Medulla oblongata (tissue), 1 donor: ENCODE results near the gene ITGA11.

Experiments
- DNase-seq: peaks from one replicate; pipeline ENCODE4 v3.0.0-alpha.2; 2015; ENCODE audit errors: extremely low spot score

The ITGA11 gene

DNA sequence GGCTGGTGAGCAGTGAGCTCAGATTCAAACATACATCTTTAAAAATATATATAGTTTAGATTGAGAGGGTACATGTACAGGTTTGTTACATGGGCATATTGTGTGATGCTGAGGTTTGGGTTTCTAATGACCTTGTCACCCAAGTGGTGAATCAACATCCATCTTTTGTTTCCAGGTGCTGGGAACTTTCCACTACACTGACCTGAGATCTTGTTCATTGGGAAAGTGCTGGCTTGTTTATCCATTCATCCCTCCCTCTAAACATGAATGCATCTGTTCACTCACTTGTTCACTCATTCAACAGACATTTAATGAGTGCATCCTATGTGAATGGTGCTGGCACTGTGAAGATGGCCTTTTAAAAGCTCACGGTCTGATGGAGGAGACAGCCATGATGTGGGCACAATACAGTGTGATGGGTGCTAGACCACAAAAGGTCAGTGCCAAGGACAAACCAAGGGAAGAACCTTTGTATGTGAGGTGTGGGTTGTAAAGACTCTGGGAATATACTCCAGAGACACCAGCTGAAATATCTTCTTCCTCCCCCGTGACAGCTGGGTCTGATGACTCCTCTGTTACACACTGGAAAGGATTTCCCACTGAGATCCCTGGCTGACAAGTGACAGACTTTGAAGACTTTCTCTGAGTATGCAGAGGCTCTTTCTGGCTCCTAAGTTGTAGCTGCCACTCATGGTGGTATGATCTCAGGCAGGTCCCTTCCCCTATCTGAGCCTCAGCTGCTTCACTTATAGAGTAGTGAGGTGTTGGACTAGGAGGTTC lies 16.2 kb upstream of the ITGA11 start:
- no peak for DNase-seq

DNA sequence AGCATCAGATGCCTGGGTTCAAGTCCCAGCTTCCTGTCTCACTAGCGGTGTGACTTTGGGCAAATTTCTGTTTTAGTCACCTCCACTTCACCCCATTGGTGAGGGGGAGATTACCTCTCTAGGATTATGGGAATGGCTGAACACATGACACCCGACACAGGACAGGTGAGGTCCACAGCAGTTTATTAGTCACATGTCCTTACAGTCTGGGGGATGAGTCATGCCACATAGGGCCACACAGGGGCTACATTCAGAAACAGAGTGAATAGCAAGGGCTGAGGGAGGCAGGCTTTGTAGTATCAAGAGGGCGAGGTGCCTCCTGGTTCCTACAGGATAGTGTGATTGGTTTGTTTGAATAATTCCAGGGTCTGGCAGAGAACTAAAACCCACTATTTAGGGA lies 15.2 kb upstream of the ITGA11 start:
- no peak for DNase-seq

DNA sequence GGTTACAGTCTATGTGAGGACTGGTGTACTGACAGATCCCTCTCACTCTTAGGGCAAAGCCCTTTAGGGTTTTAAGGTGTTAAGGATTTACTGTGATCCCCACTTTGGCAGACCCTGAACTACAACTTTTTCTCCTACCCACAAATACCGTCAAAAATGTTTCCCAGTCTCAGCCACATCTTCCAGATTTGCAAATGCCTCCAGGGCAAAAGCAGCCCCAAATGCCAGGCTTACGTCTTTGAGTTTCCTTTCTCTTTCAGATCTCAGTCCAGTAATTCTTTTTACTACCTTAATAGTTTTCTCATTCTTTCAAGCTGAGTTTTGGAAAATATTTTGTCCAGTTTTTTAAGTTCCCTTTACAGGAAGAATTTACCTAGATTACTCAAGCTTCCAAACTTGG lies 13.4 kb upstream of the ITGA11 start:
- no peak for DNase-seq

DNA sequence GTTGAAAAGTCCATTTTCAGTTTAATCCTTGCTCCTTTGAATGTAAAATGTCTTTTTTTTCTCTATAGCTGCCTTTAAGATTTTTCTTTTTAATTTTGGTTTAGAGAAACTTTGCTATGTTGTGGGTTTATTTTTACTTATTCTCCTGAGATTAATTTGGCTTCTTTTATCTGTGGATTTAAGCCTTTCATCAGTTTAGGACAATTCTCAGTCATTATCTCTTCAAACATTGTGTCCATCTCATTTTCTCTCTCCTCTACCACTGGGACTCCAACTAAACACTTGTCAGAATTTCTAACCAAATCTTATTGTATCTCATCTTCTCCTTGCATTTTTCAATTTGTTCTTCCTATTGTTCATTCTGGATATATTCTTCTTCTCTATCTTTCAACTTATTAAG lies 12.4 kb upstream of the ITGA11 start:
- no peak for DNase-seq

DNA sequence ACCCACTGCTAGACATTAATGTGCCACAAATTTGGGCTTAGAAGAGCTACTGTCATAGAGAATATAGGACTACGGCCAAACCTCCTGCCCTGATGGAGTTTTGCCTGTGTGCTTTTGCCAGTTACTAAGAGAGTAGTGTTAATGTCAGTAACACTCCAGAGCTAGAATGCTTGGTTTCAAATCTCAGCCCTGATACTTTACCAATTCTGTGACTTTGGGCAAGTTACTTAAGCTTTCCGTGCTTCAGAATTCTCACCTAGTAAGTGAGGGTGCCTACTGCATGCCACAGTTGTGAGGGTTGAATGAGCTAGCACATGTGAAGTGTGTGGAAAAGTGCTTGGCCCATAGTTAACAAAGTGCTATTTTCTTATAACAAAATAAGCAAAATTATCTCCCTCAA lies 10.9 kb upstream of the ITGA11 start:
- no peak for DNase-seq

DNA sequence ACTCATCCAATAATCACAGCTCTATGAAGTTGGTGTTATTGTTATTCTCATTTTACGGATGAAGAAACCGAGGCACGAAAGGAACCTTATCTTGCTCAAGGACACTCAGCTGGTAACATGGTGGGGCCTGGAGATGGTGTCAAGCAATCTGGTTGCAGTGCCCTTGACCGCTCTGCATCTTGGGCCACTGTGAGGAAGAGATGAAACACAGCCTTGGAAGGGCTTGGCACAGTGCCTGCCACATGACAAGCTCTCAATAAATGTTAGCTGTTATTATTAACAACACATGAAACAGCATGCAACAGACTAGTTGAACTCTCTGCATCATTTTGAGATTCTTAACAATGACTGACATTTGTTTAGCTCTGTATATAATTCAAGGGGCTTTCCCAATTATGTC lies 10.1 kb upstream of the ITGA11 start:
- no peak for DNase-seq

DNA sequence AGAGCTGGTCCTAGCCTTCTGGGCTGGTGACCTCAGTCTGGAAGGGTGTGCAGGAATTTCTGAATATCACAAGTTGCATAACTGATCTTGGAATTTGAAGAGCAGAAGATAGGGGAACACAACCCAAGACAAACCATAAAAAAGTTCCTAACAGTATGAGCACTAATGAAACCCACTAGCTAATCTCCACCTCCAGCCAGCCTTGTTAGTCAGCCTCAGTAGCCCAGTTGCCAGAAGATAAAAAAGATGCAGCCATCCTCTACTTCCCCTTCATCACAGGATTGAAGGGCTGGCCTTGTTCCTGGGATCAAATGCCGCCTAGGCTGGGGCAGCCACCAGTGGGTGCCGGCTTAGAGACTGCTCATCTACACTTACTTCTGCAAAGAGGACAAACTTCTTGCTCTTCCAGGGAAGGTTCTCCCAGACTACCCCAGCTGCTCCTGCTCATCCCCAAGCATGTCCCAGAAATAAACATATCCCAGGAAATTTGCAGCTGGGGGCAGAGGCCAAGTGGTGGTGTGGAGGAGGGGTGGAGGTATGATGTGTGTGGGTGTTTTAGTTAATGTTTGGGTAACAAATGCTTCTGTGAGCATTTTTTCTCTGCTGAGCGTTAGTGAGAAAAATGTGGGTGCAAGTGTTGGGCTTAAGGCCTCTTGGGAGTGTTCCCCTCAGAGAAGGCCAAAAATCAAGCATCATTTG lies 9.2 kb upstream of the ITGA11 start:
- DNase-seq: no peak

DNA sequence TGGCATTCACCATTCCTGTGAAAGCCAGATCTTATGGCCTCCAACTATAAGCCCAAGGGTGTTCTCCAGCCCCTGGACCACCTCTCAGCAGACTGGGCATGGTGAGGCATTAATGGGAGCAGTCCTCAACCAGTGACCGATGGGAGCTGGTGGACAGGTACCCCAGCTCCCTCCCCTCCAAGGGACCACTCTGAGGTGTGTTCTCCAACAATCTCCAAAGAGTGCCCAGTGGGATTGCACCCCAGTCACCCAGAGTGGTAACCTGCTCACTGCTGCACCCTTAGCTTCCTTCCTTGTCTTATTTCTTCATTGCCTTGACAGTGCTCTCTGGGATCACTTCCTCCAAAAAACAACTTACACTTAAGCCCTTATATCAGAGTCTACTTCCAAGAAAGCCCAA lies 8.2 kb upstream of the ITGA11 start:
- no peak for DNase-seq

DNA sequence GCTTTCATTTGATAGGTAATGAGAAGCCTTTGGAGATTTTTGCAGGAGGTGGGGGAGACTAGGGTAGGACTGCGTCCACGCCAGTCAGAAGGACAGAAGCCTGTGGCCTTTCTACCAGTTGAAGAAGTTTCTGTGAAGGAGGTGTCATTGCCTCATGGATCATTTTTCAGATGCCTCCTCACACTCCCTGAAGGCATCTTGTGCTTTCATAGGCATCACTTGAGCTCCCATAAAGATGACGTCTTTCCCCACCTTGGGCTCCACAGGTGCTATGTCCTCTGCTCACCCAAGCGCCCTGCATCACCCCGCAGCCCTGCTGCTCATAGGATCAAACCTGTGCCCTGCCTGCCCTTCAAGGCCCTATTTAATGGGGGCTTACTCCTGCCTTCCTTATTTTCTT lies 7.5 kb upstream of the ITGA11 start:
- DNase-seq: no peak

DNA sequence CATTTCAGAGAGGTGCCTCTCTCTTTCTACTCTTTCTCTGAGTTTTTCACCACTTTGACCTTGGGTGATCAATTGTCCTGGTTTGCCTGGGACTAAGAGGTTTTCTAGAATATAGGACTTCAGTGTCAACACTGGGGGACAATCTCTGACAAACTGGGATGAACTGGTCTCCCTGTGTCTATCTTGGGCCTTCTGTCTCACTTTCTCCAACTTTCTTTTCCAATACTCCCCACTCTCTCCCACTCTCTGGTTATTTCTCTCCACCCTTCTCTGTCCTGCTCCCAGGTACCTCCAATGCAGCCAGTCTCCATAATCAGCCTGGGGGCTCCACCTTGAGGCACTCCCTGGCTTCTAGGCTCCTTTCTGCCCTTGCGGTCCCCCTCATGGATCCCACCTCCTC lies 4.7 kb upstream of the ITGA11 start:
- DNase-seq: no peak

DNA sequence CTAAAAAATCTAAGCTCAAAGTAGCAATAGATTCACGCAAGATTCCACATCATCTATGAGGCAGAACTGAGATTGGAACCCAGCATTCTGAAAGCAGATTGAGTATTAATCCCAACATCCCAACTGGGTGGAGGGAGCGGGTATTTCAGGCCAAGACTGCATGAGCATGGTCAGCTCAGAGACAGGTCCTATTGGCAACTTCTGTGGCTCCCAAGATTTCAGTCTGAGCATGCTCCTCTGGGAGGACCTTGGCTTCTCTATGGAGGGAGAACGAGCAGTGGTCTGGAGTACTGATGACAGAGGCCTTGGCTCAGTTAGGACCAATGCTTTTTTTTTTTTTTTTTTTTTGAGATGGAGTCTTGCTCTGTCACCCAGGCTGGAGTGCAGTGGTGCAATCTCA lies 4.0 kb upstream of the ITGA11 start:
- no peak for DNase-seq

DNA sequence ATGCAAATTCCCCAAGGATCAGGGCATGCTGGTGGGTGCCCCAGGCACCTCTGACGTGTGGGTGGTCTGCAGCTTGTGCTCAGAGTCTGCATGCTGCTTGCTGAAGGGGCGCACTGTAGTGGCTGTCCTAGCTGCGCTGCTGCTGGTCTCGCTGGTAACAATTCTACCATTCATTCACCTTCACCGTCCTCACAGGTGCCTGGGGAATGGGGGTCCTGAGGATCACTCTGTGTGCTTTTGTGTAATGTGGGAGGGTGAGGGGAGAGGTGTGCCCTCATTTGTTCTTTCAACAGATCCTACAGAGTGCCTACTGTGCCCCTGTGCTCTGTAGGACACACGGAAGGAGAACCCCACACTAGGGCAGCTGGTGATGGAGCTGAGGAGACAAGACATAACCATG lies 2.1 kb upstream of the ITGA11 start:
- no peak for DNase-seq

DNA sequence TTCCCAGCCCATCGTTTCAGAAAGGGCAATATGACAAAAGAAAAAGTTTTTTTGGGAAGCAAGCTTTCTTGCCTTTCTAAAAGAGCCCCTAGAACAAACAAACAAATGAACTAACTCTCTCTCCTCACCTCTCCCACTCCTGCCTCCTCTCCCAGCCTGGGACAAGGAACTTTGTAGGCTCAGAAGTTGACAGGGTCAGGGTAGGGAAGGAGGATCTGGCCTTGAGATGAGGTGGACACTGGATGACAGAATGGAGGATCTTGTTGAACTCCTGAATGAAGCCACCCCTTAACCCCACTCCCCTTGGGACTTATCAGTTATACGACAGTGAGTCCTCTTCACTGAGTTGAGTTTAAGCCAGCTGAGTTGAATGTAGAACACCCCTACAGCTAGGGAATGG lies 1.6 kb upstream of the ITGA11 start:
- no peak for DNase-seq

DNA sequence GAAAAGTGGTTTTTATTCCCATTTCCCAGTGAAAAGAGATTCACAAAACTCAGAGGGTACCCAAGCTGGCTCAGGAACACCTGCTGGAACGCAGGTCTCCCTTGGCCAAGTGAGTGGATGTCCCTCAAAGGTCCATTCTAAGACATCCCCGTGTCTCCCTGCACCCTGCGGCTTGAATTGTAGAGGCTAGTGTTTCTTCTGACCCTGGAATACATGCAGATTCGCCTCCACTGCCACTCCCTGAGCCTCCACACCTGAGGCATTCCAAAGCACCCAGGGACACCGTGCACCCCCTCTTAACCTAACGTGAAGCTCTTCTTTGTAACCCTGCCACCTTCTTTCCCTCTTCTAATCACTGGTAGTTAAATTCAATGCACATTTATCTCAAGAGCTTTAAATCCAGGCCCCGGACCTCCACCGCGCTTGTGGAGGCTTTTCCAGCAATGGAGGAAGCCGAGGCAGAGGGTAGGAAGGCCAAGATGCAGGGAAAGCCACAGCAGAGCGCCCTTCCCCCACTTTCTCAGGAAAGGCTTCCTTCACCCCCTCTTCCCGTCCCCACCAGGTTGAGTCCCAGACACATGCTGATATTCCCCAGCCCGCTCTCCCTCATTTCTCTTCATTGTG lies 590 bp upstream of the ITGA11 start:
- no peak for DNase-seq

DNA sequence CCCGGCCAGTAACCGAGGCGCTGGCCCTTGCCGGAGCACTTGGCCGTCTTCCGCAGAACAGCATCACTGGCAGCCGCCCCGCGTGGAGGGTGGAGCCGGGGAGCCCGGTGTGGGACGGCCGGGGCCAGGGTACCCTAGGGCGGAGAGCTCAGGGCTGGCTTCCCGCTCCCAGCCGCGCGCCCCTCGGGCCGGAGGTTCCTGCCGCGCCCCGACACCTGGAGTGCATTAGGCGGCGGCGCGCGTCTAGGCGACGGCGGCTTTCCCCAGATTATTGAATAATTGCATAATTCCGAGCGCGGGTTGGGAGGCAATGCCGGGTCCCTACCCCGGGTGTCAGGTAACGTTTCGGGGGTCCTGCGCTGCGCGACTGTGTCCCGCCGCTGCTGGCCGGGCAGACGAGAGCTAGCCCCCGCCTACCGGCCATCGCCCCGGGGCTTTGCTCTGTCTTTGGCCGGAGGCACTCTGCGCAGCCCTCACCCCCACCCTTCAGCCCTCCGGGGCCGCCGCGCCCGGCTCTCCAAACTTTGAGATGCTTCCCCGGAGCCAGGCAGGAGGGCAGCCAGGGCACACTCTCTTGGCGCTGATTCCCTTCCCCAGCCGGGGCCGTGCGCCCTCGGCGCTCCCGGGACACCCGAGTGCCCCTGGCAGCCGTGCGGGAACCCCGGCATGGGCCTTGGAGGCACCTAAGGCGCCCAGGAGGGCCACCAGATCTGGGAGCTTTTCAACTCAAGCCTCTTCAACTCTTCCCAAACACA lies 749 bp downstream of the ITGA11 start:
- DNase-seq: no peak

DNA sequence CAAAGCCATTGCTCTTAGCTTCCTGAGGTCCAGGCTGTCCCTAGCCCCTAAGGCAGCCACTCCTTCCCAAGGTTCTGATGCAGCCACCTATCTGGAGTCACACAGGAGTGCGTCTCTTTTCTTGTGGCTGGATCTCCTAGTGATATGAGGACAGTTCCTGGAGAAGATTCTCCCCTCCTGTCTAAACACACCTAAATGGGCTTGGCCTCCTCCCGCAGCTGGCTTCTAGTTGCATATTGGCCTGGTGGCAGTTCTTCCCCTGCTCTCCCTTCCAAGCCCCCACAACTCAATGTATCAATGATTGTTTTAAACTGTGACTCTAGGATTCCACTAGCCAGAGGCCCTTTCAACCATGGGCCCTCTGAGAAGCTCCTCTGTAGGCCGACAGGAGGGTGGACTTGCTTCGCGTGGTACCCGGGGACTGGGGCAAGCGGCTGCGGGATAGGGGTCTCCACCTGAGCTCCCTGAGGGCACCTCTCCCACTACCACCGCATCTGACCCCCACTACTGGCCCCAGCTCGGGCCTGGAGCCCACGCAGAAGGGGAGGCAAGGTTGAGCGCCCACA lies 1.4 kb downstream of the ITGA11 start:
- no peak for DNase-seq

DNA sequence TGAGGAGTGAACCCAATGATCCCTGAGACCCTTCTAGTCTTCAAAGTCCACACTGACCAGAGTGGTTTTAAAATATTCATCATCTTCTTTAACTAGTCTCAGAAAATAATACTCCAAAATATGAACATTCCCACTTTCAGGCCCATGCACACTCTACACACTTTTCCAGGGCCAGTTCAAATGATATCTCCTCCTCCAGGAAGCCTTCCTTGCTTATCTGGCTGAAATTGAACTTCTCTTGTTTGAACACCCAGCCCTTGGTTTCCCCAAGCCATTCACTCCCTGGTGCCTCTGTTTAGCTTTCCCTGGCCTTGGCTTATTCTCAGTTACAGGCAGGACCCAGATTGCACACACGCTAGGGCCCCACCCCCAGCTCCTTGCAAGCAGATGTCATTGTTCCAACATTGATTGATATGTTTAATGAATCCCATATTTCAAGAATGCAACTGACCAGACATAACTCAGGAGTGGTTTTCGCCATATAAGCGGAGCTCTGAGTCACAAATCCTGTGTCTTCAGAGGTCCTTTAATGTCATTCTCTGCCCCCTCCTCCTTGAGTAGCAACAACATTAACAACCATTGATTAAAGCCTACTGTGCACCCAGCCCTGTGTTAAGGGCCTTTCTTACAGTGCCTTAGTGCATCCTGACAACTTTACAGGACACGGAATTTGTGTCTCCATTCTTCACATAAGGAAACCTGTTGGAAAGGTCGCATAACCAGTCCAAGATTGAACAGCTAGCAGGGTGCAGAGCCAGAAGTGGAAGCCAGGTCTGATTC lies 2.1 kb downstream of the ITGA11 start:
- no peak for DNase-seq

DNA sequence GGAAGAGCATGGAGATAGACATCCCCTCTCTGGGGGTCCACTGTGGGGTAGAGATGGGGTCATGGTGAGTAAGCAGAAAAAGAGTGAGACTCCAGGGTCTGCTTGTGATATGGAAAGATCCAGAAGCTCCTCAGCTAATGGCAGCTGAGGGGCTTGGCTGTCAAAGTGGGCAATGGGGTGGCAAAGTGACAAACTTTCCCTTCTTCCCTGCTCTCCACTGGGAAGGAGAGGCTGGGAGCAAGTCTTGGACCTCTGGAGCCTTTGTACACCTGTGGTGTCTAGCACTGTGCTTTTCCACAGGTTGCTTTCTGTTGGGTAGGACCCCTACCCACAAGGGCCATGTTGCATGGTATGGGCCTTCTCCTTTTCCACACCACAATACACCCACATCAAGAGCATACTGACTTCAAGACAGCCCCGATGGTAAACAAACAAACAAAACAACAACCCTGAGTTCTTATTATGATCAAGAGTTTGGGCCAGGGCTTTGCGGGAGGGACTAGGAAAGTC lies 3.5 kb downstream of the ITGA11 start:
- no peak for DNase-seq

DNA sequence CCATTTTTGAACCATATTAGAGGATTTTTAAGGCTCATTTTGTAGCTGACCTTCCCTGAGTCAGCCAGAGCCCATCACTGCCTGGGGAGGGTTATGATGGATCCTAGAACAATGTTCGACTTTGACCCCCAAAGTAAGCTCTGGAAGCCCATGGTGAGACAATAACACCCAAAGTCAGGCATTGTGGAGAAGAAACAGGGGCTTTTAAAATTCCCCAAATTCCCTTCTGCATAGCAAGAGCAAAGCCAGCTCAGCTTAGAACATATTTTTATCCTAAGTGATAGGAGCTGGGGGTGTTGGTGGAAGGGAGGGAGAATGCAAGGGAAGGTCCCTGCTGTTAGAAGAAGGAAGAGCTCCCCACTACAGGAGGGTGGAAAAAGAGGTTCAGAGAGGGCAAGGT lies 4.0 kb downstream of the ITGA11 start:
- DNase-seq: no peak

DNA sequence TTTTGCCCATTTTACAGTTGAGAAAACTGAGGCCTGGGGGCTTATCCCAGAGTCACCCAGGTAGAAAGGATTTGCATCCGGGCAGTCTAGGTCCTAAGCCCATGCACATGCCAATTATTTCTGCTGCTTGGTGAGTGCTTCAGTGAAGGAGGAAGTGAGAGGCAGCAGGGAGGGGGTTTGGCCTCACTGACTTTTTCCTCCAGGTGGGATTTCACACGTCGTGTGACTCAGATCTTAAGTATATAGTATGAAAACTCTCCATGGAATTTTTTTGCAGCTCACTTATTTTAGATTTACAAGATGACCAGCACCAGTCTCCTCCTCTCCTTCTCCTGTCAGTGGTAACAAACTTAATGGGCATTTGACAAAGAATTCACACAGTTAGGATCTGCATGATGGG lies 4.6 kb downstream of the ITGA11 start:
- no peak for DNase-seq

DNA sequence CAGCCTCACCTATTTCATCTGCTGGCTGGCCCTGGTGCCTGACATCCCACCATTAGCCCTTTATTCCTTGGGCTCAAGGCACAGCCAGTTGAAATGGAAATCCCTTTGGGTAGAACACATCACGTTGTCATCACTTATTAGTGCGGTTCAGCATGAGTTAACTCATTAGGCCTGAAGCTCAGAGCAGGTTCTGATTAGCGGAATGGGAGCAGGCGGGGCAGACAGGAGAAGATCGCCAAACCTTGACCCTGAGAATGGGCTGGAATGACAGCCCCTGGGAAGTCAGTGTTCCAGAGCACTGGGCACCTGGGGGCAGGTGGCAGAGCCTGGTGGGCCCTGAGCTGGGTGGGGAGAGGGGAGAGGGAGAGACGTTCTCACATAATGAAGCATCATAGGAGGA lies 5.8 kb downstream of the ITGA11 start:
- DNase-seq: no peak
